RWPE2 (cell line): ENCODE data around the gene ZNF717.
"Not testable (repeated sequence)": the region's sequence is repeated elsewhere in the genome, so short reads cannot be mapped to it uniquely, and the experiment has no call there.

Experiments used
- ATAC-seq: fragments of 200-7000 bp; cut with Tn5 transposase; 3 replicates; pipeline ENCODE4 v1.9.1; 2021; ENCODE audit warnings: low read depth
- DNase-seq: peaks from one replicate; pipeline ENCODE4 v3.0.0-alpha.2; 2020; ENCODE audit warnings: low spot score
- H3K27ac ChIP-seq: fragments of 450-650 bp; 2 replicates; pipeline ENCODE4 v1.5.1; 2017; ENCODE audit warnings: mild to moderate bottlenecking; ENCODE audit not compliant: poor library complexity, severe bottlenecking
- H3K27me3 ChIP-seq: fragments of 250-450 bp; sonication (Bioruptor Pico); 2 replicates; pipeline ENCODE4 v1.5.1; 2021; ENCODE audit warnings: mild to moderate bottlenecking, moderate library complexity; ENCODE audit not compliant: insufficient read depth, poor library complexity, severe bottlenecking
- H3K36me3 ChIP-seq: fragments of 250-450 bp; sonication (Bioruptor Pico); 2 replicates; pipeline ENCODE4 v1.5.1; 2020; ENCODE audit warnings: low read depth, mild to moderate bottlenecking, moderate library complexity
- H3K4me1 ChIP-seq: fragments of 250-450 bp; sonication (Bioruptor Pico); 2 replicates; pipeline ENCODE4 v1.5.1; 2021; ENCODE audit warnings: mild to moderate bottlenecking, moderate library complexity; ENCODE audit not compliant: insufficient read depth, poor library complexity, severe bottlenecking
- H3K4me3 ChIP-seq: fragments of 250-450 bp; sonication (Bioruptor Pico); 2 replicates; pipeline ENCODE4 v1.5.1; 2021; ENCODE audit warnings: mild to moderate bottlenecking, moderate library complexity; ENCODE audit not compliant: severe bottlenecking
- H3K9me3 ChIP-seq: fragments of 250-450 bp; sonication (Bioruptor Pico); 2 replicates; pipeline ENCODE4 v1.5.1; 2021; ENCODE audit warnings: mild to moderate bottlenecking, moderate library complexity; ENCODE audit not compliant: severe bottlenecking
- TF ChIP-seq, protein P1 (sequence below): fragments of 450-650 bp; IDR thresholded peaks from one replicate; pipeline ENCODE4 v1.5.1; 2017; ENCODE audit warnings: mild to moderate bottlenecking, moderate library complexity; ENCODE audit not compliant: poor library complexity, severe bottlenecking

Gene ZNF717

DNA sequence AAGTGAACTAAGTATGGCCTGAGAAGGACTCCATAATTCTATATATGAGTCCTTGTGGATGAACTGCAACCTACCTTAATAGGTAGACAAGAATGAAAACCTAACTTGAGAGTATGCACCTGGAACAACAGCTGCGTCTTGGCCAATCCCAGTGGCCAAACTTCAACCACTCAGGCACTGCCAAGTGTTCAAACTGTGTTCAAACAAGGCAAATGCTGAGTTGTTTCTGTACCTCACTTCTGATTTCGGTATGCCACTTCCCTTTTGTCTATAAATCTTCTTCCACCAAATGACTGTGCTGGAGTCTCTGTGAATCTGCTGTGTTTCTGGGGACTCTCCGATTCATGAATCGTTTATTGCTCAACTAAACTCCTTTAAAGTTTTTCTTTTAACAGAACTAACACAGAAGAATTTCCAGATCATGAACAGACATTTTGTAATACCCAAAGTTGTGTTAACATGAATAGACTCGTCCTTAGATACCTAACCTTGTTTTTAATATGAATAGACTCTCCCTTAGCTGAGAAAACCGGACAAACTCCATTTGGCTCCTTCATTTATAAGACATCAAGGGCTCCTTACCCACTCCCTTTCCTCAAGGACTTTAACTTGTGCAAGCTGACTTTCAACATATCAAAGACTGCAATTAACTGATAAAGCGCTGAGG is 4.1 kb downstream of the ZNF717 start:
- no peak for DNase-seq
- TF ChIP-seq, protein P1, sequence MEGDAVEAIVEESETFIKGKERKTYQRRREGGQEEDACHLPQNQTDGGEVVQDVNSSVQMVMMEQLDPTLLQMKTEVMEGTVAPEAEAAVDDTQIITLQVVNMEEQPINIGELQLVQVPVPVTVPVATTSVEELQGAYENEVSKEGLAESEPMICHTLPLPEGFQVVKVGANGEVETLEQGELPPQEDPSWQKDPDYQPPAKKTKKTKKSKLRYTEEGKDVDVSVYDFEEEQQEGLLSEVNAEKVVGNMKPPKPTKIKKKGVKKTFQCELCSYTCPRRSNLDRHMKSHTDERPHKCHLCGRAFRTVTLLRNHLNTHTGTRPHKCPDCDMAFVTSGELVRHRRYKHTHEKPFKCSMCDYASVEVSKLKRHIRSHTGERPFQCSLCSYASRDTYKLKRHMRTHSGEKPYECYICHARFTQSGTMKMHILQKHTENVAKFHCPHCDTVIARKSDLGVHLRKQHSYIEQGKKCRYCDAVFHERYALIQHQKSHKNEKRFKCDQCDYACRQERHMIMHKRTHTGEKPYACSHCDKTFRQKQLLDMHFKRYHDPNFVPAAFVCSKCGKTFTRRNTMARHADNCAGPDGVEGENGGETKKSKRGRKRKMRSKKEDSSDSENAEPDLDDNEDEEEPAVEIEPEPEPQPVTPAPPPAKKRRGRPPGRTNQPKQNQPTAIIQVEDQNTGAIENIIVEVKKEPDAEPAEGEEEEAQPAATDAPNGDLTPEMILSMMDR = no peak
- no peak for ATAC-seq
- H3K27me3 ChIP-seq = no peaks in the 10 kb centered on the region
- H3K36me3 ChIP-seq = peaks cover 15% of the 10 kb centered on the region
- H3K9me3 ChIP-seq = no peaks in the 10 kb centered on the region
- no peak overlapping the region for H3K27ac ChIP-seq
- H3K4me1 ChIP-seq = no peaks in the 10 kb centered on the region
- H3K4me3 ChIP-seq = no peak overlapping the region

DNA sequence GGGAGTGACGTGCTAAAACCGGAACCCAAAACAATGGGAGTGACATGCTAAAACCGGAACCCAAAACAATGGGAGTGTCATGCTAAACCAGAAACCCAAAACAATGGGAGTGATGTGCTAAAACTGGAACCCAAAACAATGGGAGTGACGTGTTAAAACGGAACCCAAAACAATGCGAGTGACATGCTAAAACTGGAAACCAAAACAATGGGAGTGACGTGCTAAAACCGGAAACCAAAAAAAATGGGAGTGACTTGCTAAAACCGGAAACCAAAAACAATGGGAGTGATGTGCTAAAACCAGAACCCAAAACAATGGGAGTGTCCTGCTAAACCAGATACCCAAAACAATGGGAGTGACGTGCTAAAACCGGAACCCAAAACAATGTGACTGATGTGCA is 7.6 kb downstream of the ZNF717 start:
- not testable (repeated sequence) for DNase-seq, H3K9me3 ChIP-seq, H3K27me3 ChIP-seq, H3K27ac ChIP-seq, H3K4me1 ChIP-seq, ATAC-seq, H3K4me3 ChIP-seq
- H3K36me3 ChIP-seq = peaks cover 15% of the 10 kb centered on the region

DNA sequence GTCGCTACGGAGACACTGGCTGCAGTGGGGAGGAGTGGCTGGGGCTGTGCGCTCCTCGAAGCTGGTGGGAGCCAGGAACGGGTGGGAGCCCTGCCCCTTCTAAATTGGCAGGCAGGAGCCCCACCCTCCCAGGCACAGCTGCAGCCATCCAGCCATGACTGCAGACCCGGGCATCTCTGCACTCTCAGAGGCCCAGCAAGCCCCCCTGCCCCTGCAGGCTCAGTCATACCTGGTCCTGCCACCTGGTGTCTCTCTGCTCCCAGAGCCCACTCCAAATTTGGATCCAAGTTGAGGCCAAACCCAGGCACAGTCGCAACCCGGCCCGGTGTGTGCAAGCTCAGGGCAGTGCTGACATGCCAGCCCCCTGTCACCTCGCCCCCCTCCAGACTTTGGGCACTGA is 13.7 kb downstream of the ZNF717 start:
- H3K4me3 ChIP-seq, H3K27me3 ChIP-seq, H3K36me3 ChIP-seq, H3K27ac ChIP-seq, H3K9me3 ChIP-seq, ATAC-seq, H3K4me1 ChIP-seq, DNase-seq: not testable (repeated sequence)

DNA sequence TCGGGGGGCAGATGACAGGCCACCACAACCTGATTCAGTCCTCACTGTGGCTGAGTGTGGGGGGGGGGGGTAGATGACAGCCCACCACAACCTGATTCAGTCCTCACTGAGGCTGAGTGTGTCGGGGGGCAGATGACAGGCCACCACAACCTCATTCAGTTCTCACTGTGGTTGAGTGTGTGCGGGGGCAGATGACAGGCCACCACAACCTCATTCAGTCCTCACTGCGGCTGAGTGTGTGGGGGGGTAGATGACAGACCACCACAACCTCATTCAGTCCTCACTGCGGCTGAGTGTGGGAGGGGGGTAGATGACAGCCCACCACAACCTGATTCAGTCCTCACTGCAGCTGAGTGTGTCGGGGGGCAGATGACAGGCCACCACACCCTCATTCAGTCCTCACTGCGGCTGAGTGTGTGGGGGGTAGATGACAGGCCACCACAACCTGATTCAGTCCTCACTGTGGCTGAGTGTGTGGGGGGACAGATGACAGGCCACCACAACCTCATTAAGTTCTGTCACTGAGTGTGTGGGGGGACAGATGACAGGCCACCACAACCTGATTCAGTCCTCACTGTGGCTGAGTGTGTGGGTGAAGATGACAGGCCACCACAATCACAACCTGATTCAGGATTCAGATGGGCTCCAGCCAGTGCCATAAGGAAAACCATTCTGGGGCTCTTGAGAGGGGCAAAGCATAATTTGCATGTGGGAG is 16.9 kb downstream of the ZNF717 start:
- Histone ChIP-seq H3K9me3 (no peaks in the 10 kb centered on the region), H3K27me3 (no peaks in the 10 kb centered on the region), H3K27ac (no peak overlapping the region), H3K4me3 (no peak overlapping the region), H3K4me1 (no peaks in the 10 kb centered on the region), H3K36me3 (no peaks in the 10 kb centered on the region)
- ATAC-seq = no peak
- no peak for DNase-seq
- TF ChIP-seq, protein P1 = no peak

DNA sequence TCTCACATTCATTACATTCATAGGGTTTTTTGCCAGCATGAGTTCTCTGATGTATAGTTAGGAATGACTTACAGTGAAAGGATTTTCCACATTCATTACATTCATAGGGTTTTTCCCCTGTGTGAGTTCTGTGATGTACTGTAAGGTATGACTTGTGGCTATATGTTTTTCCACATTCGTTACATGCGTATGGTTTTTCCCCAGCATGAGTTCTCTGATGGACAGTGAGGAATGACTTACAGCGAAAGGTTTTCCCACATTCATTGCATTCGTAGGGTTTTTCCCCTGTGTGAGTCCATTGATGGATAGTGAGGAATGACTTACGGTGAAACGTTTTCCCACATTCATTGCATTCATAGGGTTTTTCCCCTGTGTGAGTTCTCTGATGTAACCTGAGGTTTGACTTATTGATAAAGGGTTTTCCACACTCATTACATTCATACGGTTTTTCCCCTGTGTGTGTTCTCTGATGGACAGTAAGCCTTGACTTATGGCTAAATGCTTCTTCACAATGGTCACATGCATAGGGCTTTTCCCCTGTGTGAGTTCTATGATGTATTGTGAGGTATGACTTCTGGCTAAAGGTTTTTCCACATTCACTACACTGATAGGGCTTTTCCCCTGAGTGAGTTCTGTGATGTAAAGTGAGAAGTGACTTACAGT is 47.4 kb downstream of the ZNF717 start:
- peaks cover 8% of the 10 kb centered on the region for H3K9me3 ChIP-seq
- no peaks in the 10 kb centered on the region for H3K27me3 ChIP-seq
- H3K4me3 ChIP-seq = no peak overlapping the region
- H3K36me3 ChIP-seq = peaks cover 7% of the 10 kb centered on the region
- DNase-seq (no peak), ATAC-seq (no peak)
- no peaks in the 10 kb centered on the region for H3K4me1 ChIP-seq
- TF ChIP-seq, protein P1 = no peak
- H3K27ac ChIP-seq = no peak overlapping the region
